Adipose tissue (tissue), 3 donors: ENCODE results near the gene CDK11A. TPM values are rescaled to one million over a fixed set of nuclear protein-coding genes. Genes with fewer than 3 reads are reported as not detected.
"Not testable (repeated sequence)": the region's sequence is repeated elsewhere in the genome, so short reads cannot be mapped to it uniquely, and the experiment has no call there.

ENCODE experiments used
- H3K27ac ChIP-seq: one replicate; pipeline ENCODE4 v1.5.1; 2013; ENCODE audit warnings: low read depth, low read length
- WGBS, 3 donors: extraction: QIAGEN DNeasy Blood & Tissue Kit; methylation state at CpG; one replicate each; pipeline ENCODE4 v1.1.7; 2013; 5-methylcytosine and 5-hydroxymethylcytosine counted together
- polyA plus RNA-seq, 3 donors: library from polyadenylated mRNA; stranded (reverse); fragments of 200-250 nt; gene quantifications; one replicate each; pipeline ENCODE4 v1.2.3, GENCODE V29; 2013
- donor health status: healthy with polysubstance abuse.
- donor health status: Bipolar disorder and iron deficiency.
- donor health status: healthy.

The CDK11A gene
- polyA plus RNA-seq, 3 donors = 10.5 to 52.6 (median 21.5) TPM

DNA sequence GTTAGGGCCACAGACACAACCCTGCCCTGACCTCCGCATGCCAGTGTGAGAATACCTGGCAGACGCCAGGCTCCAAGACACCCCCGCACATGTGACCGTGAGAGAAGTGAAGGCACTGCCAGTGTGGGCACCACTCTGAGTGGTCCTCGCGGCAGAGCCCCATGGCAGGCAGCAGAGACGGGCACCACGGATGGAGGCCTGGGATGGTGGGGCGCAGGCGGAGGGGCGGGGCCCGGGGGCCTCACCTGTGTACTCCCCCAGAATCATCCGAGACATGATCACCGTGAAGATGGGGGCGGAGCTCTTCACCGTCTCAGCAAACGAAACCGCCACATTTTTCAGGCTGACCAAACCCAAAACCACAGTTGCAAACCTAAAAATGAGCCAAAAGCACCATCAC lies 48.9 kb downstream of the CDK11A start:
- 90 to 95% (median 95%) methylated on average over 7 to 11 of the region's 18 CpGs for WGBS, 3 donors

DNA sequence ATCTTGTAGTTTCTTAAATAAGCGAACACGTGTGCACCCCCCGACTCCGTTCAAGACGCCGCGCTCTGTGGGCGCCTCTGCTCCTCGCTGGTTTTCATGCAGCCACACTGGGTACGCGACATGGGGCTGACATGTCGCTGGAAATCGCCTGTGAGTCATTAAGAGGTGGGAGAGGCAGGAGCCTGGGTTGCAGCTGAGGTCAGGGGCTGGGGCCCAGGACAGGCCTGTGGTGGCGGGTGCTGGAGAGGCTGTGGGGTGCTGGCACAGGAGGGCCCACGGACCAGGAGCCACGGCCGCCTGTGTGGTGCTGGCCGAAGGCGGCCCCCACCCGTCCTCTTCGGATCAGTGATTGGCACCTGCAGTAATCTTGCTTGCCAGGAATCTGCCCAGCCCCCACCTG lies 49.4 kb downstream of the CDK11A start:
- WGBS, 3 donors = 77 to 89% (median 84%) methylated on average over 13 to 21 of the region's 21 CpGs
- H3K27ac ChIP-seq = not testable (repeated sequence)

More for the DNA sequence above, 48.9 kb downstream of the CDK11A start:
- not testable (repeated sequence) for H3K27ac ChIP-seq

DNA sequence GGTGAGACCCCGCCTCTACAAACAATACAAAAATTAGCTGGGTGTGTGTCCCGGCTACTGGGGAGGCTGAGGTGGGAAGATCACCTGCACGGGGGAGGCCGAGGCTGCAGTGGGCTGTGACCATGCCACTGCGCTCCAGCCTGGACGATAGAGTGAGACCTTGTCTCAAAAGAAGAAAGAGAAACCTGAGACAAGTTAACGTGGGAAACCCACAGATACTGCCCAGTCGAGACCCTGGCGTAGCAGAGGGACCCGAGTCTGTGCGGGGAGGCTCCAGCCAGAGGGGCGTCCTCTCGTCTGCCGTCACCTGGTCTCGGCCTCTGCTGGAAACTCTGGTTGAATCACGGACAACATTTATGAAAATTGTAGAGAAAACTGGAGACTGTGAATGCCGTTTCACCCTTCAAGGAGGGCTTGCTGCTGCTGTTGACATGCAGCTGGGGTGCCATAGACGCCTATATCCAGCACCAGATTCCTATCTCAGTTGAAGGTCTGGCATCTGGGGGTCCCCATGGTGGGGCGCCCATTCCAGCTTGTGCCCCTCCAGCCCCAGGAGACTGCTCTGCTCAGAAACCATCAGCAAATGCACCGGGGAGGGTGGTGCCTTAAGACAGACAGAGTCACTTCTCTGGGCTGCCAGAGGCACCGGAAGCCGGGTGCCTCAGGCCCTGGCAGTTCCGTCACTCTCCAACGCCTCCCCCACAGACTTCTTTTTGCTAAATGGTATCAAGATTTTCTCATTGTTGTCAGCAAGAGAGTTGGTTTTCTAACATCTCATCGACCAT lies 51.8 kb downstream of the CDK11A start:
- WGBS, 3 donors = 92 to 96% (median 95%) methylated on average over 25 of the region's 25 CpGs

DNA sequence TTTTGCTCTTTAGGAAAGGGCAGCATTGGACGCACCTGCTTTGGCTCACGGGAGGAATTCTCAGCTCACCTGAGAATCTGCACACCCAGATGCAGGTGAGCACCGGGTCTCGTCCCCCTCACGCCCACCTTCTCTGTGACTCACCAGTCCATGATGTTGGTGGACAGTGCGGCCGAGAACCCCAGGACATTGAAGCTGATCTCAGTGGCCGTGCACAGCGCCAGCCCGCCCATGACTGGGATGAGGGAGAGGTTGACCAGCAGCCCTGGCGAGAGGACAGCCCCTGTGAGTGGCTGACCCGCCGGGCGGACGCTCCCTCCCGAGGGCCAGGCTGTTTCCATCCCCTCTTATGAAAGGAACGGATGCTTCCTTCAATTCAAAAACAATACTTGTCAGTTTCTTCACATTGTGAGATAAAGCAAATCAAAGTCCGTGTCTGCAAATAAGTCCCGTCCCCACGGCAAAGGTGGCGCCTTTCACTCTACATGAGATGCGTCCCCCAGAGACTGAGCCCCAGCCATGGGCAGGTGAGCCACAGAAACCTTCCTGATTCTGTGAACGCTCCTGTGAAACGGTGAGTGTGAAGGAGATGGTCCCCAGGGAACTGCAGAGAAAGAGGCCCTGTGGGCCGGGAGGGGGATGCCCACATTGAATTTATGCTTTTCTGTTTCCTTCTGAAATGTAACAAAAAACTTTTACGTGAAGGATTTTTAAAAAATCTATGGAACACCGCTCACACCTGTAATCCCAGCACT lies 52.6 kb downstream of the CDK11A start:
- WGBS, 3 donors = 87 to 91% (median 90%) methylated on average over 27 of the region's 27 CpGs
- no peak overlapping the region for H3K27ac ChIP-seq

More for the DNA sequence above, 51.8 kb downstream of the CDK11A start:
- no peak overlapping the region for H3K27ac ChIP-seq

DNA sequence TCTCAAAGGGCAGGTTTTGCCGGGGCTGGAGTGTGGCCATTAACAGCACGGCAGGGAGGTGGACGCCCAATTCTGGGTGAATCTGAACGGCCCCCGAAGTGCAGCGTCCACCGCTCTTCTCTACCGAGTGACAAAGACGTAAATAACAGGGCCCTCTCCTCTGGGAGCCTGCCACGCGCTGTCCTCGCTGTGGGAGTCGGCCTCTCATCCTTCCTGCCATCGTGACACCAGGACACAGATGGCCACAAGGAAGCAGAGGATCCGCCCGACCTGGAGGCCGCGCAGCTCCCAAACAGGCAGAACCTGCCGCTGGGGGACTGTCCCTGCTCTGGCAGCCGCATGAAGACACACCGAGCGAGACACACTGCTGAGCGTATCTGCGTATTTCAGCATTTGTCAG lies 53.3 kb downstream of the CDK11A start:
- WGBS, 3 donors = 91 to 92% (median 92%) methylated on average over 24 of the region's 24 CpGs
- no peak overlapping the region for H3K27ac ChIP-seq

DNA sequence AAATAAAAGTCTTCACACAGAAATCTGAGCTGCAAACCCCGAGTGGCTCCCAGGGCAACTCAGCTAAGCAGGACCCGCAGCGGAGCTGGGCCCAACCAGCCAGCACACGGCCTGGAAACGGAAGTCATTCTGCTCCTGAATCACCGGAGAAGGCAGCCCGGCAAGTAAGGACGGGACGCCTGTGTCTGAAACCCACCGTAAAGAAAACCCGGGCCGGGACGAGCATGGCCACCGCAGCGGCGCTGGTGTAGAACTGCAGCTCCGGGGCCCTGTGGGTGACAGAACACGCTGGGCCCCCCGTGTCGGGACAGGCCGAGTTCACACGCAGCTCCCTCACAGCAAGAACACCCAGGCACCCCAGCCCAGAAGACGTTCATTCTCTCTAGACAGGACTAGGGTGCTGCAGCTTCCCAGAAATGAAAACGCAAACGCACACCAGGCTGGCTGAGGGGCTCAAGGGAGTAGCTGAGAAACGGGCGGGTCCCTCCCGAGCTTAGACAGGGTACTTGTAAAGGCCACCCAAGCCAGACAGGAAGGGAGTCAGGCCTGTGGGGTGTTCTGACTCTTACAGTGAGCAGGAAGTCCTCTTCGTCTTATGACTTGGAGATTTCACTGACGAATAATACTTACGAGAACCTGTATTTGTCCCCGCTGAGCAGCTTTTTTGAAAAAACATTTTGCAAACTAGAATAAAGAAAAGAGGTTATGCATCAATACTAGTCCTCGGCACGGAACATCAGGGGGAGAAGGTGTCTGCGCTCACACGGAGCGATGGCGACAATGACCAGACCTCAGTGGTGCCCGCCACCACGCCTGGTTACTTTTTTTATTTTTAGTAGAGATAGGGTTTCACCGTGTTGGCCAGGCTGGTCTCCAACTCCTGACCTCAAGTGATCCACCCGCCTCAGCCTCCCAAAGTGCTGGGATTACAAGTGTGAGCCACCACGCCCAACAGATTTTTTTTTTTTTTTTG lies 54.4 kb downstream of the CDK11A start:
- H3K27ac ChIP-seq = no peak overlapping the region
- WGBS, 3 donors = 91 to 94% (median 91%) methylated on average over 42 to 43 of the region's 43 CpGs

DNA sequence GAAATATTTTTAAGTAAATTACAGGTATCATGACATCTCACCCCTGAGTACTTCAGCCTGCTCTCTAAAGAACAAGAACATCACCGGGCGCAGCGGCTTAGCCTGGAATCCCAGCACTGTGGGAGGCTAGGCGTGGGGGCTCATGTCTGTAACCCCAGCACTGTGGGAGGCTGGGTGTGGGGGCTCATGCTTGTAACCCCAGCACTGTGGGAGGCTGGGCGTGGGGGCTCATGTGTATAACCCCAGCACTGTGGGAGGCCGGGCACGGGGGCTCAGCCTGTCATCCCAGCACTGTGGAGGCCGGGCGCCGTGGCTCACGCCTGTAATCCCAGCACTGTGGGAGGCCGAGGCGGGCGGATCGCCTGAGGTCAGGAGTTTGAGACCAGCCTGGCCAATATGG lies 57.6 kb downstream of the CDK11A start:
- no peak overlapping the region for H3K27ac ChIP-seq
- 95 to 97% (median 97%) methylated on average over 15 of the region's 15 CpGs for WGBS, 3 donors

DNA sequence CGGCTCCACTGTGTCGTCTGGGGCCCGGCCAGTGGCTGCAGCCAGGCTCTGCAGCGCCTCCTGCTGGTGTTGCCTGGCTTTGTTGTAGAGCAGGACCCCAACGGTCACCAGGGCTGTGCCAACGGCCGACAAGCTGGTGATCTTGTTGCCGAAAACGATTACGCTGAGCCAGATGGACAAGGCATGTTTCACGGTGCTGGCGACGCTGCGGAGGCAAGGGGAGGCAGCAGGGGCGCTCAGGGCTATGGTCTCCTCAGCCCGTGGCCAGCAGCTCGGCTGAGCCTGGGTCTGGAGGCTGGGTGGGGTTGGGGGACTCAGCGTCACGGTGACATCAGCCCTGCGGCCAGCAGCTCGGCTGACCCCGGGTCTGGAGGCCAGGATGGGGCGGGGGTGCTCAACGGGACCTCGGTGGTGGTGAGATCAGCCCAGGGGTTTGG lies 58.3 kb downstream of the CDK11A start:
- 83 to 85% (median 84%) methylated on average over 25 of the region's 25 CpGs for WGBS, 3 donors
- no peak overlapping the region for H3K27ac ChIP-seq

DNA sequence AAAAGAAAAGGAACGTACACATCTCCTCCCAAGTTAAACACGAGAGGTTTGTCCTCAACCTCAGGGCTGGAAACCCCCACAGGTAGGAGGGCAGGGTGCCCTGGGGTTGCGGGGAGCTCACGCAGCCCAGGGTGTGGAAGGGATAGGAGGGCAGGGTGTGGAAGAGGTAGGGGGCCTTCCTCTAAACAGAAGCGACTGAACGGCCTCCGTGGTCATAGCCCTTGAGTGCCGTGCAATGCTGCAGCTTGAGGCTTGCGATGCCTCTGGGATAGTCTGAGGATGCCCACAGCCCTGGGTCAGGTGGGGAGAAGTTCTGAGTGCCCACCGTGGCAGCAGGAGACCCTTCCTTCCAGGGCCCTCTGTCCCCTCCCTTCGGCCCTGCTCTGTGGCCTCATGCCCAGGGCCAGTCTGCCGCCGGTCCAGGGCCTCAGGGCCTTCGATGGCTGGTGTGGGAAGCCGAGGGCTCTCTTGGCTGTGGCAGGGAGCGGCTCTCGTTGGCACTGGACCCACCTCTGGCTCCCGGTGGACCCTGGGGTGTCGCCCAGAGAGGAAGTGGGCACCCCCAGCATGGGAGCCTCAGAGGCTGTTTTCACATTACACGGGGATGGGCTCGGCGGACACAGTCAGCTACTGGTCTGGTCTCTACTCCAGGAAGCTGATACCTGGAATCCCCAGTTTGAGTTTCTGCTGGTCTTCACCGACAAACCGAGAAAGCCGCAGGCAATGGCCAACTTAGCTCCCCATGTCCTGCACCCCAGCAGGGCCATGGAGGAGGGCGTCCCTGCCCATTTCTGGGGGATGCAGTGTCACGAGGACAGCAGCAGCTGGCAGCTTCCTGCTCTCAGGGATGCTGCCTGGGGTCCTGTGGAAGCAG lies 59.0 kb downstream of the CDK11A start:
- H3K27ac ChIP-seq = no peak overlapping the region
- whole genome bisulfite sequencing, 3 donors = 73 to 88% (median 86%) methylated on average over 24 to 27 of the region's 27 CpGs

DNA sequence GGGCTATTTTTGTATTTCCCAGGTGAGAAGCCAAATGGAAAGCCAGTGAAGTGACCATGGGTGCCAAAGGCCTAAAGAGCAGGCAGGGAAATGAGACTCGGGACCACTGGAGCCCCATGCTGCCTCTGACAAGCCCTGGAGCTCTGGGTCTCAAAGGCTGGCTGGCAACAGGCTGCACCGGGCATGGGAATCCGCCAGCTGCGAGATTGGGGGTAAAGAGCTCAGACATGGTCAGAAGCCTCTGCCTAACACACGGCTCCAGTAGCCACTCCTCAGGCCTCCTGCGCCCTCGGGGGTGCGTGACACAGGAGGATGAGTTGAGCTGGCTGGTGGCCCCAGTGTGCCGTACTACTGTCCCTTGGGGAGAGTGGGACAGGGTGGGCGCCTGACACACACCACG lies 59.8 kb downstream of the CDK11A start:
- H3K27ac ChIP-seq = not testable (repeated sequence)
- 20 to 85% (median 83%) methylated on average over 2 to 4 of the region's 11 CpGs for WGBS, 3 donors

DNA sequence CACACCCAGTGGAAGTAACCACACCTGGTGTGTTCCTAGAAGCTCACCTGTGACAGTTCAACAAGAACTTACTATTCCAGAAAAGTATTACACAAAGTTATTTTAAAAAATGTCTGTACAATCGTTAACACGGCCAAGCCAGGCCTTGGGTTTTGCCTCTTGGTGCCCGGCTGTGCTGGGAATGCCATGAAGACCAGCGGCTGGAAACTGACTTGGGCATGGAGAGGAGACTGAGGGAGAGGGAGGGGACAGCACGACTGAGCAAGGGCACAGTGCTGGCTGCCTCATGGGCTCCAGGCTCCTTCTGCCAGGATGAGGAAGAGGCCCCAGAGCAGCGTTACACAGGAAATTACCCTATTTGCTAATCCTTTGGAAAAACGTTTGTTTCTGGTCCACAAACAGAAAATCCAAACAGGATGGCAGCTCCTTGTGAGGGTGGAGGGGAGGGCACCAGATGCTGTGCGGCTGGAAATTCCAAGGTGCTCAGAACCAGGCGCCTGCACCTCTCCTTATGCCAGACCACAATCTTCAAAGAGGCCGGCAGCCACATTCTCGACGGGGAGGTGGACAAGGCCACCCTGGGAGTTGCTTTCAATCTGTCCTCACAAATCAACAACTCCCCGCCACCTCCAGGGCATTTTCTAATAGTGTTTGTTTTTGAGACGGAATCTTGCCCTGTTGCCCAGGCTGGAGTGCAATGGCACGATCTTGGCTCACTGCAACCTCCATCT lies 61.2 kb downstream of the CDK11A start:
- WGBS, 3 donors = 58 to 59% (median 58%) methylated on average over 14 to 15 of the region's 15 CpGs
- not testable (repeated sequence) for H3K27ac ChIP-seq

DNA sequence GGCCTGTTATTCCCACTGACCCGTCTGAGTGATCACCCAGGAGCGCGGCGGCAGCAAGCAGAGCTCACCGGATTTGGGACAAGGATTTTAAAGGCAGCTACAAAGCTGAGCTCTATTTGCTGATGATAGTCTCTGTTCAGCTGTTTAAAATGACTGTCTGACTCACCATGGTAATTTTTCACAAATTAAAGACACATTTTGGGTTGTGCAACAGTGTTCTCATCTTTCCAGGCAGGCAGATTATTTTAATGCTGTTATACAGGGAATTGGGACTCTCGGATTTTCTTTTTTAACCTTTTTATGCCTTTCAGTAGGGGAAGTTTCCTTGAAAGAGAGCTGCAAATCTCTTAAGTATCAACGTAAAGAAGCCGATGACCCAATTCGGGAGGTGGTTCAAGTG lies 61.8 kb downstream of the CDK11A start:
- WGBS, 3 donors = 45 to 76% (median 65%) methylated on average over 4 to 9 of the region's 9 CpGs
- H3K27ac ChIP-seq = not testable (repeated sequence)

DNA sequence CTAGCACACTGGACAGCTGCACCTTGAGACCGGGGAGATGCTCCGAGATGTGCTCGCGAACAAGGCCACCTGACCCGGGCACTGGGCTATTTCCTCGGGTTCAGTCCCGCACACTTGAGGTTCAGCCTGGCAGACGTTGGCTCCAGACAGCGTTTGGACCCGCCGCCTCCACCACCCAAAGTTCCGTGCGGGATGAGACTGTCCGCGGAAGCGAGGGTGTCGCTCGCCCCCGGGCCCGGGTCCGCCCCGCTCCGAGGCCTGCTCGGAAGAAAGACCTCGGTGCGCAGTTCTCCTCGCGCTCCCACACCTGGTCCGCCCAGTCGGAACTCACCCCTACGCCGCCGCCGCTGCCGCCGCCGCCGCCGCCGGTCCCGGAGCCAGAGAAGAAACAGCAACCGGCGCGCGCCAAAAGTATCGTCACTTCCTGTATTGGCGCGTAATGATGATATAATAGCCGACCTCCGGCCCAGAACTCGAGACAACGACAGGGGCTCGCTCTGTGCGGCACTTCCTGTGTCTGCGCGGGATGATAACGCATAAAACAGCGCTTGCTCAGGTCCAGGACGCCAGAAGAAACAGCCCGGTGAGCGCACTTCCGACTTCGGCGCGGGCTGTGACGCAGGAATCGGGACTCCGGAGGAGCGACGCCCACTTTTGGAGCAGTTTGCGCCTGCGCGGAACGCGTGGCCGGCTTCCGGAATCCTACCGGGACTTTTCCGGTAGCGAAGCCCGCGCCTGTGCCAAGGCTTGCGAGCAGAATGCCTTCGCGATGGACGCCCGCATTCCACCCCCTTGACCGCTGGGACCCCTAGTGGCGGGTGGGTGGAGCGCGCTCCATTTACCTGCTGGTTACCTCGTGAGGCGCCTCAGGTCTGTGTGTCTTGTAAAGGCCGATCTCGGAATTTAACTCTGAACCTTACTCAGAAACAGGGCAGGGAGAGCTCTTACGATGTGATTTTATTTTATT lies 65.3 kb downstream of the CDK11A start, which contains the start of gene CDK11B:
Gene CDK11B (minus strand): TSS at position 422 of the 967 bp plus-strand sequence. CDS start 1,519 bp downstream, outside the sequence.
- not testable (repeated sequence) for H3K27ac ChIP-seq
- 0 to 1% (median 0%) methylated on average over 55 to 65 of the region's 96 CpGs for WGBS, 3 donors
